Endothelial cell of umbilical vein (primary cell): ENCODE results near the gene TTYH3. TPM values are rescaled to one million over a fixed set of nuclear protein-coding genes. Genes with fewer than 3 reads are reported as not detected.

ENCODE experiments used
- BruUV-seq: library from RNA; stranded (reverse); fragments of 400-500 nt; replicated peaks from 2 replicates; lab custom pipeline; 2021; lab: Mats Ljungman, UMichigan
- CTCF ChIA-PET: fragments of 300-600, 350-600 bp; sonication (Branson Sonifier 250); formaldehyde crosslinking; loops from one replicate; lab custom pipeline; 2021; ENCODE audit warnings: antibody characterized with exemption, inconsistent platforms; lab: Charles Lee
- POLR2A ChIA-PET: fragments of 300-600, 350-600 bp; sonication (Branson Sonifier 250); formaldehyde crosslinking; loops from one replicate; lab custom pipeline; 2021; ENCODE audit warnings: antibody characterized with exemption, inconsistent platforms; lab: Charles Lee
- DNase-seq: peaks from one replicate; pipeline ENCODE4 v3.0.0-alpha.2; 2011; ENCODE audit warnings: low read depth, low spot score
- FAIRE-seq: peaks from 2 replicates; lab custom pipeline; 2011; peaks lifted over from hg19 to GRCh38; lab: Jason Lieb, UNC
- H2AFZ ChIP-seq: 2 replicates; pipeline ENCODE4 v1.6.0; 2012; ENCODE audit warnings: low read depth, low read length, control low read depth, inconsistent platforms
- H3K27ac ChIP-seq: 2 replicates; pipeline ENCODE4 v1.5.1; 2011; ENCODE audit warnings: low read depth, mild to moderate bottlenecking, control low read depth, low read length, moderate library complexity; ENCODE audit not compliant: insufficient read depth
- H3K27me3 ChIP-seq, 2 experiments: 2 replicates each; pipeline versions ENCODE4 v1.6.0 to v1.6.1; 2011; ENCODE audit warnings: low read length in 2 of 2, mixed read lengths in 1 of 2; ENCODE audit not compliant: control insufficient read depth in 2 of 2, insufficient read depth in 2 of 2
- H3K36me3 ChIP-seq, 2 experiments: 2 replicates in 1 of 2; 3 replicates in 1 of 2; pipeline ENCODE4 v1.5.1; 2011; ENCODE audit warnings: low read length in 2 of 2, mild to moderate bottlenecking in 1 of 2, moderate library complexity in 1 of 2; ENCODE audit not compliant: control insufficient read depth in 2 of 2, insufficient read depth in 2 of 2; ENCODE audit errors: extremely low read depth in 1 of 2
- H3K4me1 ChIP-seq: 3 replicates; pipeline ENCODE4 v1.5.1; 2011; ENCODE audit warnings: mild to moderate bottlenecking, low read length; ENCODE audit not compliant: control insufficient read depth, insufficient read depth; ENCODE audit errors: extremely low read depth
- H3K4me2 ChIP-seq: 2 replicates; pipeline ENCODE4 v1.6.1; 2011; ENCODE audit warnings: low read length, control low read depth, mixed read lengths; ENCODE audit not compliant: insufficient read depth
- H3K4me3 ChIP-seq, 3 experiments: fragments of 200-600 bp in 1 of 3; sonication (generic), shearing (Covaris generic) in 1 of 3; replicated peaks in 1 of 3; 2 replicates each; pipeline ENCODE4 v1.5.1; 2011 to 2016; ENCODE audit warnings: control low read depth in 3 of 3, low read length in 3 of 3, mild to moderate bottlenecking in 2 of 3, inconsistent platforms in 1 of 3, low read depth in 1 of 3, moderate library complexity in 1 of 3; ENCODE audit not compliant: insufficient read depth in 1 of 3
- H3K79me2 ChIP-seq: 2 replicates; pipeline ENCODE4 v1.6.0; 2012; ENCODE audit warnings: low read length, inconsistent platforms; ENCODE audit not compliant: control insufficient read depth, insufficient read depth
- H3K9ac ChIP-seq: replicated peaks from 2 replicates; pipeline ENCODE3; 2011; ENCODE audit warnings: low read length, control low read depth; ENCODE audit not compliant: insufficient read depth; ENCODE audit errors: extremely low read depth
- H3K9me1 ChIP-seq: replicated peaks from 3 replicates; pipeline ENCODE4 v1.6.0; 2011; ENCODE audit warnings: mild to moderate bottlenecking, low read length; ENCODE audit not compliant: control insufficient read depth, insufficient read depth; ENCODE audit errors: extremely low read depth
- H3K9me3 ChIP-seq: replicated peaks from 2 replicates; pipeline ENCODE4 v1.5.1; 2012; ENCODE audit warnings: low read length, inconsistent platforms; ENCODE audit not compliant: control insufficient read depth, insufficient read depth
- H4K20me1 ChIP-seq: replicated peaks from 2 replicates; pipeline ENCODE3; 2011; ENCODE audit warnings: mild to moderate bottlenecking, low read length; ENCODE audit not compliant: control insufficient read depth, insufficient read depth; ENCODE audit errors: extremely low read depth
- CTCF ChIP-seq, 2 donors: IDR thresholded peaks; 1 replicate in 1 of 2; 2 replicates in 1 of 2; pipeline ENCODE4 v1.5.1; 2011; ENCODE audit warnings: low read length in 2 of 2, mild to moderate bottlenecking in 2 of 2, moderate library complexity in 2 of 2, control low read depth in 1 of 2, inconsistent platforms in 1 of 2, low read depth in 1 of 2; ENCODE audit not compliant: insufficient read depth in 1 of 2; ENCODE audit errors: extremely low read depth in 1 of 2
- EZH2 ChIP-seq: IDR thresholded peaks from 2 replicates; pipeline ENCODE4 v1.6.1; 2012; ENCODE audit warnings: borderline replicate concordance, low read depth, mild to moderate bottlenecking, moderate library complexity, low read length, inconsistent platforms; ENCODE audit not compliant: severe bottlenecking
- FOS ChIP-seq: IDR thresholded peaks from 2 replicates; pipeline ENCODE4 v1.6.1; 2011; ENCODE audit warnings: mild to moderate bottlenecking, low read length, moderate library complexity, borderline replicate concordance; ENCODE audit not compliant: insufficient read depth
- GATA2 ChIP-seq: IDR thresholded peaks from 2 replicates; pipeline ENCODE4 v1.7.0; 2011; ENCODE audit warnings: low read depth, mild to moderate bottlenecking, moderate library complexity, mixed read lengths, low read length; ENCODE audit not compliant: insufficient read length, insufficient read depth
- JUN ChIP-seq: IDR thresholded peaks from 2 replicates; pipeline ENCODE4 v1.6.1; 2011; ENCODE audit warnings: borderline replicate concordance, low read depth; ENCODE audit not compliant: insufficient read length, insufficient read depth
- MAX ChIP-seq: IDR thresholded peaks from 2 replicates; pipeline ENCODE4 v1.6.1; 2011; ENCODE audit not compliant: insufficient read depth, insufficient read length
- MYC ChIP-seq: IDR thresholded peaks from one replicate; pipeline ENCODE4 v1.6.1; 2011; ENCODE audit warnings: mild to moderate bottlenecking, low read depth, low read length
- POLR2A ChIP-seq: IDR thresholded peaks from 2 replicates; pipeline ENCODE4 v1.6.1; 2012; ENCODE audit warnings: low read depth, mild to moderate bottlenecking, control low read depth, low read length
- POLR2AphosphoS5 ChIP-seq: IDR thresholded peaks from 2 replicates; pipeline ENCODE4 v1.6.1; 2012; ENCODE audit warnings: low read depth, mild to moderate bottlenecking, control low read depth, low read length, moderate library complexity; ENCODE audit not compliant: insufficient read depth
- dilution Hi-C: fragments of 300-500 bp; cut with MboI; formaldehyde crosslinking; loops from one replicate; pipeline ENCODE4 v1.15.0; 2019; ENCODE audit warnings: low sequenced_read_pairs; ENCODE audit not compliant: extremely low pct_ligation_motif_present
- intact Hi-C: fragments of 100-400 bp; cut with micrococcal nuclease; formaldehyde crosslinking; loops from one replicate; pipeline ENCODE4 v1.10.0; 2022
- polyA plus RNA-seq, 4 experiments: library from polyadenylated mRNA; depleted of rRNA in 3 of 4; stranded (reverse) in 3 of 4; unstranded in 1 of 4; fragments of >200 nt; gene quantifications; 2 replicates each; pipeline versions ENCODE4 v1.2.1 to v1.2.3, GENCODE V29; 2011 to 2012; ENCODE audit warnings: missing spikeins in 1 of 4
- total RNA-seq: library from RNA; stranded (reverse); gene quantifications from 2 replicates; pipeline ENCODE4 v1.2.3, GENCODE V29; 2021

The TTYH3 gene
- total and polyA plus RNA-seq, 2 donors (not counting 3 experiments of a cell fraction or from before 2014, with no cell fraction given), result 143 to 280 TPM

- no peaks in the 10 kb centered on the region for H3K36me3 ChIP-seq
- no TSS peak for BruUV-seq
- dilution Hi-C loops, result no loop called here
- no peaks in the 10 kb centered on the region for H3K27me3 ChIP-seq
- no peak for TF ChIP-seq JUN
- TF ChIP-seq POLR2AphosphoS5, result no peak
- no peak for TF ChIP-seq POLR2A
- no peak for TF ChIP-seq MAX
- no peaks in the 10 kb centered on the region for H3K9me1 ChIP-seq
- CTCF ChIA-PET, result interaction anchor here (1.0 to 2.3 kb wide), 3 partner anchors 13 to 59 kb away, joined by 3 to 25 read pairs (median 5); no protein-coding TSS in a partner anchor
- no peak overlapping the region for H2AFZ ChIP-seq
- H3K9ac ChIP-seq, result no peak overlapping the region
- intact Hi-C loops, result no loop called here
- peaks cover 20% of the 10 kb centered on the region for H3K4me1 ChIP-seq
- no peak for FAIRE-seq
- POLR2A ChIA-PET, result interaction anchor here (0.6 kb wide), 2 partner anchors 9 to 52 kb away, joined by 3 read pairs; no protein-coding TSS in a partner anchor
- H3K4me2 ChIP-seq, result no peak overlapping the region
- no peaks in the 10 kb centered on the region for H4K20me1 ChIP-seq
- no peak overlapping the region for H3K4me3 ChIP-seq
- peak; percentile 16 for DNase-seq
- H3K27ac ChIP-seq, result no peak overlapping the region
- H3K9me3 ChIP-seq, result no peaks in the 10 kb centered on the region
- no peaks in the 10 kb centered on the region for H3K79me2 ChIP-seq
Measured at GRCh38 chr7:2621948-2622640, 9.7 kb upstream of the TTYH3 start.

GRCh38 chr7:2622869-2623697 is 8.7 kb upstream of the TTYH3 start:
- Histone ChIP-seq H3K9ac (no peak overlapping the region), H3K27ac (no peak overlapping the region), H3K9me3 (no peaks in the 10 kb centered on the region), H3K27me3 (no peaks in the 10 kb centered on the region), H3K36me3 (no peaks in the 10 kb centered on the region), H2AFZ (peak overlapping the region; percentile 34), H3K4me1 (peaks cover 22% of the 10 kb centered on the region), H3K4me2 (no peak overlapping the region), H3K79me2 (no peaks in the 10 kb centered on the region), H3K4me3 (no peak overlapping the region), H4K20me1 (no peaks in the 10 kb centered on the region), H3K9me1 (no peaks in the 10 kb centered on the region)
- no peak for FAIRE-seq
- ChIA-PET POLR2A (no interaction called here), CTCF (interaction anchor here (1.0 kb wide), 2 partner anchors 14 to 17 kb away, joined by 3 to 4 read pairs; no protein-coding TSS in a partner anchor)
- dilution Hi-C loops, result no loop called here
- no peak for DNase-seq
- intact Hi-C loops, result no loop called here
- BruUV-seq, result no TSS peak
- TF ChIP-seq POLR2AphosphoS5, result no peak
- TF ChIP-seq GATA2, result no peak
- no peak for TF ChIP-seq CTCF (IDR thresholded peaks at IDR 0.05; ENCODE audit: extremely low read depth in 1 of 2, insufficient read depth in 1 of 2, low read depth in 1 of 2, low read length in 2 of 2)
- no peak for TF ChIP-seq MAX
- no peak for TF ChIP-seq POLR2A
- TF ChIP-seq EZH2, result no peak
- no peak for TF ChIP-seq JUN
- TF ChIP-seq FOS, result no peak
- no peak for TF ChIP-seq MYC
